GM18505 (cell line): ENCODE results near the gene ERI3.
"Not testable (repeated sequence)": the region's sequence is repeated elsewhere in the genome, so short reads cannot be mapped to it uniquely, and the experiment has no call there.

ENCODE experiments used
- ATAC-seq: cut with Tn5 transposase; IDR thresholded peaks from one replicate; pipeline ENCODE4 v1.9.1; 2021; ENCODE audit not compliant: unreplicated experiment
- POLR2A ChIP-seq: IDR thresholded peaks from 4 replicates; pipeline ENCODE4 v1.6.1; 2011; ENCODE audit warnings: borderline replicate concordance; ENCODE audit not compliant: insufficient read depth, insufficient read length; ENCODE audit errors: extremely low read depth

The ERI3 gene

GRCh38 chr1:44212355-44213221, 142.5 kb downstream of the ERI3 start:
- no peak for TF ChIP-seq POLR2A
- no peak for ATAC-seq

DNA sequence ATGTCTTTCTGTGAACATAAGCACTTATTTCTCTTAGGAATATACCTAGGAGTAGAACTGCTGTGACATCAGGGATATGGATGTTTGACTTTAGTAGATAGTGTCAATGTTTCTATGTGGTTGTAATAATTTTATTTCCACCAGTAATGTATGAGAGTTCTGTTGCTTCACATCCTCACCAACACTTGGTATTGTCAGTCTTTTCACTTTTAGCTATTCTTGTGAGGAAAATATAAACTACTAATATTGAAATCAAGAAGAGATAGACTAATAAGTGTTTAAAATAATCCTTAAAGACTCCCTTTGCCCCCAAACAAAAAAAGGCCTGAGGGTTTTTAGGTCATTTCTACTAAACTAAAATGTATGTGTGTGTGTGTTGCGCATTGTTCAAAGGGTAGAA, 144.5 kb downstream of the ERI3 start:
- no peak for TF ChIP-seq POLR2A

GRCh38 chr1:44208226-44208625, 146.8 kb downstream of the ERI3 start:
- no peak for TF ChIP-seq POLR2A
- no peak for ATAC-seq

More for the DNA sequence above, 144.5 kb downstream of the ERI3 start:
- no peak for ATAC-seq

GRCh38 chr1:44206545-44206944, 148.5 kb downstream of the ERI3 start:
- ATAC-seq, result not testable (repeated sequence)

GRCh38 chr1:44200336-44200735, 154.7 kb downstream of the ERI3 start:
- no peak for TF ChIP-seq POLR2A
- ATAC-seq, result no peak

GRCh38 chr1:44174630-44175029, 180.4 kb downstream of the ERI3 start:
- no peak for TF ChIP-seq POLR2A
- no peak for ATAC-seq
